ENCODE results near the gene SKIC8. TPM values are rescaled to one million over a fixed set of nuclear protein-coding genes. Genes with fewer than 3 reads are reported as not detected.

SKIC8 gene
- total RNA-seq, 2 donors from 2014 or later, result 52.3 to 54.1 TPM

Other genes starting within 250 kb of the SKIC8 start
- 10 to 100 TPM; 55.9 to 82.2 TPM for gene TBC1D2B, start 221.9 kb downstream of the SKIC8 start, total RNA-seq
- not detected for gene SH2D7, start 207.0 kb downstream of the SKIC8 start, total RNA-seq
- 1 to 10 TPM; 1.4 to 1.6 TPM for gene CIB2, start 168.2 kb downstream of the SKIC8 start, total RNA-seq
- 100 to 1,000 TPM; 131 to 138 TPM for gene IDH3A, start 150.2 kb downstream of the SKIC8 start, total RNA-seq
- not detected for gene ACSBG1, start 65.0 kb downstream of the SKIC8 start, total RNA-seq
- gene DNAJA4, start 35.0 kb downstream of the SKIC8 start, total RNA-seq, result 10 to 100 TPM; 39.0 to 57.1 TPM
- 1 to 10 TPM in 1 of 2 donors, not detected in 1; 1.7 TPM for gene CRABP1, start 40.7 kb upstream of the SKIC8 start, total RNA-seq
- gene IREB2, start 138.6 kb upstream of the SKIC8 start, total RNA-seq, result 10 to 100 TPM; 69.1 to 71.7 TPM
- gene HYKK, start 208.0 kb upstream of the SKIC8 start, total RNA-seq, result 1 to 10 TPM; 1.6 to 5.1 TPM
- gene PSMA4, start 240.8 kb upstream of the SKIC8 start, total RNA-seq, result 100 to 1,000 TPM; 283 to 303 TPM